Measurements from ENCODE around the gene PCDH15.

Gene PCDH15

DNA sequence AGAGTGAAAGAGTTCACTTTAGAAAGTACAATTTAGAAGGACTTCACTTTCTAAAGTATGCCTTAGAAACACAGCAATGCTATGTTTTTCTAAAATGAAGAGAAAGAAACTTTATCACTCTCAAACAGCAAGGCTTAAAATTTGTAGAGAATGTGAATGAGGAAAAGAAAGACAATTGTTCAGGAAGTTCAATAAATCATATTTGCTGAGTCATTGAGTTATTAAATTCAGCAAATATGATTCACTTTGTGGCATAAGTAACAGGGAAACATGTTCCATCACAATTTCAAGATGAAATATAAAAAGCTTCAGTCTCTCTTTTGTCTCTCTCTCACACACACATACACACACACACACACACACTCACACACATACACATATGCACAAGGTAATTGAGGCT is 187.9 kb downstream of the PCDH15 start:
- TF ChIP-seq EZH2phosphoT487 (IDR thresholded peaks at IDR 0.05; ENCODE audit: low read length) (no peak), CTCF (IDR thresholded peaks at IDR 0.05; ENCODE audit: low read length) (no peak), EZH2 (optimal IDR thresholded peaks at IDR 0.05; ENCODE audit: low read depth, low read length) (no peak)
- no peak overlapping the region for H3K4me3 ChIP-seq (ENCODE audit: low read length)
- no peak overlapping the region for H3K4me2 ChIP-seq (ENCODE audit: low read depth, low read length)
- no peak overlapping the region for H3K27ac ChIP-seq (ENCODE audit: low read length)
- DNase-seq = no peak
- H3K9ac ChIP-seq (ENCODE audit: low read length) = no peak overlapping the region
- no peak overlapping the region for H2AFZ ChIP-seq (ENCODE audit: low read length)
- no peaks in the 10 kb centered on the region for H3K27me3 ChIP-seq (replicated peaks; ENCODE audit: insufficient read depth, low read length)
- H3K4me1 ChIP-seq (ENCODE audit: low read length) = no peaks in the 10 kb centered on the region
- H4K20me1 ChIP-seq (ENCODE audit: insufficient read depth, low read length) = no peaks in the 10 kb centered on the region
- H3K36me3 ChIP-seq (replicated peaks; ENCODE audit: insufficient read depth, low read length) = no peaks in the 10 kb centered on the region
- H3K9me2 ChIP-seq (replicated peaks; ENCODE audit: insufficient read depth, low read length) = no peaks in the 10 kb centered on the region
- H3K79me2 ChIP-seq (ENCODE audit: low read length) = no peaks in the 10 kb centered on the region
- H3F3A ChIP-seq (ENCODE audit: insufficient read depth, low read length) = no peaks in the 10 kb centered on the region
- H3K9me3 ChIP-seq (replicated peaks; ENCODE audit: insufficient read depth, low read length) = no peaks in the 10 kb centered on the region

DNA sequence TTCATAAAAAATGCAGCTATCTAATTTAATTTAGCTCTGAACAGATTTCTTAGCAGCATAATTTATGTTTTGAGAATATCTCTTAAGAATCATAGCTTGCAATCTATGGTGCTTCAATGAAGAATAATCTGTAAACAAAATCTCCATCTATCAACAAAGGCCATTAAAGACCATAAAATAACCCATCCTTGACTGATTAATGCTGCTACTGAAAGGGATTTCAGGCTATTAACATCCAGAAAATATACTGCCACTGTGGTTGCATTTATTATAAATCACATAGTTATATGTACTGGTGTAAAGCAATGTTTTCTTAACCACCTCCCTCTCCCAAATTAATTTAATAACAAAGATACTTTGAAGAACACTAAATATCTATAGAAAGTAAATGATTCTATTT is 191.6 kb downstream of the PCDH15 start:
- no peaks in the 10 kb centered on the region for H3K79me2 ChIP-seq (ENCODE audit: low read length)
- H3K9me3 ChIP-seq (replicated peaks; ENCODE audit: insufficient read depth, low read length) = no peaks in the 10 kb centered on the region
- H3K4me3 ChIP-seq (ENCODE audit: low read length) = no peak overlapping the region
- H2AFZ ChIP-seq (ENCODE audit: low read length) = no peak overlapping the region
- H4K20me1 ChIP-seq (ENCODE audit: insufficient read depth, low read length) = no peaks in the 10 kb centered on the region
- no peaks in the 10 kb centered on the region for H3K27me3 ChIP-seq (replicated peaks; ENCODE audit: insufficient read depth, low read length)
- H3K9me2 ChIP-seq (replicated peaks; ENCODE audit: insufficient read depth, low read length) = no peaks in the 10 kb centered on the region
- no peaks in the 10 kb centered on the region for H3K36me3 ChIP-seq (replicated peaks; ENCODE audit: insufficient read depth, low read length)
- H3K4me1 ChIP-seq (ENCODE audit: low read length) = no peaks in the 10 kb centered on the region
- H3K27ac ChIP-seq (ENCODE audit: low read length) = no peak overlapping the region
- no peak for TF ChIP-seq EZH2phosphoT487 (IDR thresholded peaks at IDR 0.05; ENCODE audit: low read length)
- TF ChIP-seq CTCF (IDR thresholded peaks at IDR 0.05; ENCODE audit: low read length) = no peak
- TF ChIP-seq EZH2 (optimal IDR thresholded peaks at IDR 0.05; ENCODE audit: low read depth, low read length) = no peak
- no peaks in the 10 kb centered on the region for H3F3A ChIP-seq (ENCODE audit: insufficient read depth, low read length)
- H3K9ac ChIP-seq (ENCODE audit: low read length) = no peak overlapping the region
- no peak for DNase-seq
- H3K4me2 ChIP-seq (ENCODE audit: low read depth, low read length) = no peak overlapping the region

GRCh38 chr10:54607983-54608382 is 193.0 kb downstream of the PCDH15 start:
- Histone ChIP-seq H2AFZ (ENCODE audit: low read length) (no peak overlapping the region), H3K27me3 (replicated peaks; ENCODE audit: insufficient read depth, low read length) (no peaks in the 10 kb centered on the region), H3K4me3 (ENCODE audit: low read length) (no peak overlapping the region), H3F3A (ENCODE audit: insufficient read depth, low read length) (no peaks in the 10 kb centered on the region), H3K9ac (ENCODE audit: low read length) (no peak overlapping the region), H3K9me2 (replicated peaks; ENCODE audit: insufficient read depth, low read length) (no peaks in the 10 kb centered on the region), H3K4me2 (ENCODE audit: low read depth, low read length) (no peak overlapping the region), H3K4me1 (ENCODE audit: low read length) (no peaks in the 10 kb centered on the region), H3K79me2 (ENCODE audit: low read length) (no peaks in the 10 kb centered on the region), H3K9me3 (replicated peaks; ENCODE audit: insufficient read depth, low read length) (no peaks in the 10 kb centered on the region), H4K20me1 (ENCODE audit: insufficient read depth, low read length) (no peaks in the 10 kb centered on the region), H3K27ac (ENCODE audit: low read length) (no peak overlapping the region), H3K36me3 (replicated peaks; ENCODE audit: insufficient read depth, low read length) (no peaks in the 10 kb centered on the region)
- no peak for TF ChIP-seq EZH2 (optimal IDR thresholded peaks at IDR 0.05; ENCODE audit: low read depth, low read length)
- TF ChIP-seq EZH2phosphoT487 (IDR thresholded peaks at IDR 0.05; ENCODE audit: low read length) = no peak
- no peak for TF ChIP-seq CTCF (IDR thresholded peaks at IDR 0.05; ENCODE audit: low read length)
- DNase-seq = no peak

Data from MM.1S (cell line).